Activated CD4-positive, CD25-positive, alpha-beta regulatory T cell treated with anti-CD3 and anti-CD28 coated beads, Interleukin-2, amount 50 U/mL, for 16 hours (primary cell): ENCODE measurements around the gene RAP1GAP.
A peak's percentile ranks its signal among the peaks of the same experiment; 100 is the strongest.

Experiments used
- DNase-seq: peaks from one replicate; pipeline ENCODE4 v3.0.0-alpha.2; 2020; ENCODE audit warnings: low read depth, low spot score

RAP1GAP gene

DNA sequence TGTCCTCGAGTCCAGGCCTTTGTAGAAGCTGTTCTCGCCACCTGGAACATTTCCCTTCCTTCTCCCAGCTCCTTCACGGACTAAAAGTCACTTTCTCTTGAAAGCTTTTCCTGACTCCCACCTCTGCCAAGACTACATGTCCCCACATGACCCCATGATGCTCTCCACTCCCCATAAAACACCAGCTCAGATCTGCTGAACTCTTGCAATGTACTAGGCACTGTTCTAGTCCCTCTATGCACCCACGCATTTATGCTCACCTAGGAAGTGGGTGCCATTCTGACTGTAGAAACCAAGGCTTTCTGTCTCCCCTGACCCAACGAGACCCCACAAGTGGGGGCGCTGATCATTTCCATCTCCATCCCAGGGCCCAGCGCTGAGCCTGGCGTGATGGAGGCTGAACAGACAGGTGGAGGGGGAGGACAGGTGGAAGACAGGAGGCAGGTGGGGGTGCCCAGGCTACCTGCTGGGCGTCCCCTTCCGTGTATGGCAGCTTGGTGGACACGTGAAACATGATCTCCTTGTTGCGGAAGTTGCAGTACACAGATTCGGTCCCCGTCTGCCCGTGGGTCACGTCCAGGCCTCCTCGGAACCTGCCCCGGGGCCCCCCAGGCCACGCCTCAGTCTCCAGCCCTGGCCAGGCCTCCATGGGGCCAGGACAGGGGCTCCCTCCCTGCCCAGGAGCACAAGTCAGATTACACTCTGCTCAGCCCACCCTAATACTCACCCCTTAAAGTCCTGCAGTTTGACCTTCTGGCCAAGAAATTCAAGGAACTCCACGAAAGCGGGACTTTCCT, 58.0 kb downstream of the RAP1GAP start:
- DNase-seq: no peak

DNA sequence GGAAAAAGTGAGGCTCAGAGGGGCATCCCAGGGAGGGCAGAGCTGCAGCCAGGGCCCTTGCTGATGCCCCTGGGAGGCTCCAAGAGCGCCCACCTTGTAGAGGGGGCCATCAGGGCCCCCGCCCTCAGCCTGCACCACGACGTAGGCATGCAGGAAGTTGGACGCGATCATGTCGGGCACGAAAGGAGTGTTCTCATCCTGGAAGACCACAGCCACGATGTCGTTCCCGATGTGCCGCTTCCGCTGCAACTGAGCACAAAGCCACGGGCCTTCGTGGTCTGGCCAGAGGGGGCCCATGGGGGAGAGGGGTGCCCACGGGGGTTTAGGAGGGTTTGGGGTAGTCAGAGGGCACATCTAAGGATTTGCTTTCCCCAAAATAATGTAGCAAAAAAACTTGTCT, 59.1 kb downstream of the RAP1GAP start:
- no peak for DNase-seq

DNA sequence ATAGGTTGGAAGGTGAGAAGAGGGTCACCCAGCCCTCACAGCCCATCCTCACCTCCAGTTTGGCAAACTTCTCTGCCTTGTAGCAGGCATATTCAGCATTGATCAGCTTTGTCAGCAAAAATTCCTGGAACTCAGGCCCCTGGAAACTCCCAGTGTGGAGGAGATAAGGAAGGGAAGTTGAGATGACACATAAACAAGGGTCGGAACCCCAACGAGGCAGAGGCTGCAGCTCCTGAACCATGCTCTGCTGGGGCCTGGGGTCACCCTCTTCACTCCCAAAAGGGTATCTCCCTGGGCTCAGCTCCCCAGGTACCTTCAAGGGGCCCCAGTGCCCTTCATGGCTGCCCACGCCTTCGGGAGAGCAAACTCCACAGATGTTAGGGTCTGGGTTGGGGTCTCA, 60.4 kb downstream of the RAP1GAP start:
- no peak for DNase-seq

DNA sequence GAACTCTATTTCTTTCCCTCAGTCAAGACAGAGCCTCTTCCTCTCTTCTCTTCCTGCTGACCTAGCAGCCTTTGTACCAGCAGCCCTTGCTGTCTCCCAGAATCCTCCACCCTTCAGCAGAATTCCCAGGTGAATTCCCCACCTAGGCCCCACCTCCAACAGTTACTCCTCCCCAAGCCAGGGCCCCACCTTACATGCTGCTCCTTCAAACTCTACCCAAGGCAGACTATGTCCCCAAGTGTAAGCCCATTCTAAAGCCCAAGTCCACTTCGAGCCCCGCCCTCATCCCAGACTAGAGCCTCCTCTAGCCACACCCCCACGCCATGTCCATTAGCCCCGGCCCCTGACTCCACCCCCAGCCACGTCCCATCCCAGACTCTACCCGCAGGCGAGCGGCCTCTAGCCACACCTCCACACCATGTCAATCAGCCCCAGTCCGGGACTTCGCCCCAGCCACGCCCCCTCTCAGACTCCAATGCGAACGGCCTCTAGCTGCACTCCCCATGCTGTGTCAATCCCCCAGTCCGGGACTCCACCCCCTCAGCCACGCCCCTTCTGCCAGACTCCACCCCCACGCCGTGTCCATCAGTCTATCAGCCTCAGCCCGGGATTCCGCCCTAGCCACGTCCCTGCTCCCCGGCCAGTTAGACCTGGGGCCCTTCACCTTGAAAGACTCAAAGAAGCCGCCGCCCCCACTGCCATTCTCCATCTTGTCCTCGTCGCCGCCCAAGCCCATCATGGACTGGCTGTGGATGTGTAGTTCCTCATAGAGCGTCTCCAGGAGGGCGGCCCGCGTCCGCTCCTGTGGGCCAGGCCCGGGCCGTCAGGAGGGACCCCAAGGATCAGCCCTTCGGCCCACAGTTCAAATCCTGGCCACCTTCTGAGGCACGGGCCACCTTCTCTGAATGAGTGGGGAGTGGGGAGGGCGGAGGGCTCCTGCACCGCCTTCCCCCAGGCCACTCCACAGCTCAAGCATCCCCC, 61.3 kb downstream of the RAP1GAP start:
- DNase-seq: no peak

DNA sequence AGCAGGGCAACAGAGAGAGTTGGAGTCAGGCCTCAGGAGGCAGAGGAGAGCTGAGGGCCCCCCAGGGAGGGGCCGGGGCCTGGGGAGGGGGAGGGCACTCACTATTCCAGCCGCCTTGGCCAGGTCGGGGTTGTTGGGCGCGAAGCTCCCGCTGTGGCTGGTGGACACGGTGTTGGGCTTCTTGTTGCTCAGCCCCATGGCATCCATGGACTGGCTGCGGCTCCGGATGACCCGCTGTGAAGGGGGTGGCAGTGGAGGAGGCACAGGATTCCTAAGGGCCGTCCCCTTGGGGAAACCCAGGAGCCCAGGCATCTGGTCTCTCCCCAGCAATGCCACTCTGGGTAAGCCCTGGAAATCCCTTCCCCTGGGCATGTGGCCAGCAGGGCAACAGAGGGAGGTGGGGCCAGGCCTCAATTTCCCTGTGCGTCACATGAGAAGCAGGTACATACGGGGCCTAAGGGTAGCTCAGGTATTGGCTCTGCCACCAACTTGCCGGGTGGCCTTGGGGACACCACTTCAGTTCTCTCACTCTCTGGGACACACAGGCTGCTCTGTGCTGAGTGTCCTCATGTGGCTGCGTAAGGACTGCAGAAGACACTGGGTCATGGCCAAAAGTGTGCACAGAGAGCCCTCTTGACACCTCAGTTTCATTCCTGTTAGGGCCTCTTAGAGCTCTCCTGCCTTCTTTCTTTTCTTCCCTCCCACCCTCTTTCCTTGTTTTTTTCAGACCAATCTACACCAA, 63.0 kb downstream of the RAP1GAP start:
- DNase-seq: no peak

DNA sequence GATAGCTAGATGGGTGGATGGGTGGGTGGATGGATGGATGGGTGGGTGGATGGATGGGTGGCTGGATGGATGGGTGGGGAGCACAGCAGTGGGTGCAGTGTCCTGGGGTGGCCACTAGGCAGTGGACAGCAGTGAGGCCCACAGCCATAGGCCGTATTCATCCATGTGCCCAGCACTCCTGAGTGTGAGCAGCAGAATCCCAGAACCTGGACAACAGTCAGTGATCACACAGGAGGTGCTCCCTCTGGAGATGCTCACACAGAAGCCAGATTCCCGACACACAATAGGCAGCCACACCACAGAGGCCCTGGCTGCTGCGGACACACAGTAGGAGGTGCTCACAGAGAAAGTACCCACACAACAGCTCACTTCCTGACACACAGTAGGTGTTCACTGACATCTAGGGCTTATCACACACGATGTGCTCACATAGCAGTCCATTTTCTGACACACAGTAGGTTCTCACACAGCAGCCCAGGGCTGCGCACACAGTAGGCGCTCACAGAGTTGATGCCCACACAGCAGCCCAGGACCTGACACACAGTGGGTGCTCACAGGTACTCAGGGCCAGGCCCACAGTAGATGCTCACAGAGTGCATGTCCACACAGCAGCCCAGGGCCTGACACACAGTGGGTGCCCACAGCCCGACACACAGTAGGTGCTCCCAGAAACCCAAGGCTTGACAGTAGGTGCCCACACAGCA, 64.0 kb downstream of the RAP1GAP start:
- DNase-seq: no peak

DNA sequence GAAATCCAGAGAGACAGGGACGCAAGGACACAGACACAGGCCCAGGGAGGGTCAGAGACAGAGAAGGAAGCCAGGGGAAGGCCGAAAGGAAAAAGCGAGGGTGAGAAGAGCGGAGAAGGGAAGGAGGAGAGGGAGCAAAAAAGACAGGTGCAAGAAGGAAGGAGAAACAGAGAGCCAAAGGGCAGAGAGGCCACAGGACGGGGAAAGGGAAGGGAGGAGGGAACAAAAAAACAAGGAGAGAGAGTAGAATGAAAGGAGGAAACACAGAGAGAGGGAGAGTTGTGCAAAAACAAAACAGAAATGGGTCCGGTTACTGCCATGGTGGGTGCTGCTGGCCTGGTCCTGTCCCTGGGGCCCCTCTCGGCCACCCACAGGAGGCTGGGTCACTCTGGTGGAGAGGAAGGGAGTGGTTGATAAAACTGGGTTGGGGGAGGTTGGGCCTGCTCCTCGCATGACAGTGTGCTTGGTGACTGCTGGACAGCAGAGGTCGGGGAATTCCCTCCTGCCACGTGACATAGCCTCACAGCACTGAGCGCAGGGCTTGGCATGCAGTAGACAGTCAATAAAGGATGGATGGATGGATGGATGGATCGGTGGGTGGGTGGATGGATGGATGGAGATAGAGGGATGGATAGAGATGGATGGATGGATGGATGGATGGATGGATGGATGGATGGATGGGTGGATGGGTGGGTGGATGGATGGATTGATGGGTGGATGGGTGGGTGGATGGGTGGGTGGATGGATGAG, 64.8 kb downstream of the RAP1GAP start:
- DNase-seq: no peak

DNA sequence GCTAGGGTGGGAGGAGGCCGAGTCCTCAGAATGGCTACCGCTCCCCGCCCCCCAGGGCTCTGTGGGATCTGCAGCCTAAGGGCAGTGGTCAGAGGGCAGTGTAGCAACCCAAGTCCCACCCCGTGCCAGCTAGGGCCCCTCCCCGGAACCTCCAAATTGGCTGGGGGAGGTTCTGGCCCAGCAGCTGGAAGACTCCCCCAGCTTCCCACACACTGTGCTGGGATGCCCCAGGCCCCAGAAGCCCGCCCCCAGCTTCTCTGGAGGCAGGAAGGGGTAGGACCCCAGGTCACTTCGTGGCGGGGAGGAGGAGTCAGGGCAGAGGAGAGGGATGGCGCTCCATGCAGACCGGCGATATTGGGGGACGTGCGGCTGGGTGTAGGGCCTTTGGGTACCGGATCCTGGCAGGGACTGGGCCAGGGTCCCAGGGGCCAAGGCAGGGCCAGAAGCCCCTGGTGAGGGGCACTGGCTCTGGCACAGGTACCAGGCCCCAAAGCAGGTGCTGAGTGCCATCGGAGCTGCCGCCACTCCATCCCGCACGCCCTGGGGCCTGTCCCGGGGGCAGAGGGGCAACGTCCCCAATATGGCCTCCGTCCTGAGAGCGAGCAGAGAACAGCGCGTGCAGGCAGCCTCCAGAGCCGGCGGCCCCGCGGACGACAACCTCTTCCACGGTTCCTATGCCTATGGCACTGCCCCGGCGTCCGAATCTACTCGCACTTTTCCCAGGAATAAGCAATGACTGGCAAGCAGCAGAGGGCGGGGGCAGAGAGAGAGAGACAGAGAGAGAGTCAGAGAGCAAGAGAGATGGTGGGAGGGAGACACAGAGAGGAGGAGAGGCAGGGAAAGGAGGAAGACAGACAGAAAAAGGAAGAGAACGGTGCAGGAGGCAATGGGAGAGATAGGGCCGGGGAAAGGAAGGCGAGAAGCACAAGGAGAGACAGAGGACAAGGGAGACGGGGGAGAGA, 65.7 kb downstream of the RAP1GAP start:
- DNase-seq: no peak

DNA sequence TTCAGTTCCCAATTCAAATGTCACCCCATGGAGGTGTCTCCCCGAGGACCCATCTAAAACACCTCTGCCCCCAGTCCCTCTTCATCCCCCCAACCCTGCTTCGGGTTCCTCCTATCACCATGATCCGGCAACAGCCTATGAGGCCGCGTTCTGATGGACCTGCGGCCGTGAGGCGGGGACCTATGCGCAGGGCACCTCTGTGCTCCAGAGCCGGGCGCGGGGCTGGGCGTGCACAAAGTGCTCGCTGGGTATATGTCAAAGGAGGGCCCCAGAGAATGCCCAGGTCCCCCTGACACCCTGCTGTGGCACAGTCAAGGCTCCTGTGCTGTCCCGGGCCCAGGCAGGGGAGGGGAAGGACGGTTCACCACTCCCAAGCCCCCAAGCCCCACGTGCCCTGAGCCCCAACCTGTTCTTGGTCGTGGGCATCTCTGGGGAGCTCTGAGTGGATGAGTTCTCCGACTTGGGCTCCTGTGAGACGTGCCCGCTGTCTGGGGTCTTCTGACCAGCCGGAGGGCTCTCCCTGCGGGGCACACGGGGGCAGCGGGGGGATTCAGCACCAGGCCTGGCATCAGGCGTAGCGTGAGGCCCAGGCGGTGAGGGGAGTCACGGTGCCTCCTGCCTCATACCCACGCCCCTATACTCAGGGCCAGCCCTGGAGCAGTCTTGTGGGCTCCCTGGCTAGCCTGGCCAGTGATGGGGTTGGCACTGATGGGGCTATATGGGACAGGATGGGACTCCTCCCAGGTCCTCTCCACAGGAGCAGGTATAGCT, 67.7 kb downstream of the RAP1GAP start:
- no peak for DNase-seq

DNA sequence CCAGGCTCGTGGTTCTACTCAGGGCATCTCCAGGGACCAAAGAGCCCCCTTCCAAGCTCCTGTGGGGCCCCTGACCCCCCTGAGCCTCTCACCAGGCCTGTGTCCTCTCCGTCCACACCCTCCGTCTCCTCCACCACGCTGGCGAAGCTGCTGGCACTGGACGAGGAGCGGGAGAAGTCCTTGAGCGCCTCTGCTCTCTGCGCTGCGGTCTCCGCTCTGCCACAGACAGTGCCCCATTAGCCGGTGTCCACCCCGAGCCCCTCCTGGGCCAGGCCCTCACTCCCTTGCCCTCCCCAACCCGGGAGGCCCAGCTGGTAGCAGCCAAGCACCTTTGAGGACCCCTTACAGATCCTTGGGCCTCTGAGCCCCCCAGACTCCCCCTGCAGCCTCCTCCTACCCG, 69.8 kb downstream of the RAP1GAP start:
- no peak for DNase-seq

DNA sequence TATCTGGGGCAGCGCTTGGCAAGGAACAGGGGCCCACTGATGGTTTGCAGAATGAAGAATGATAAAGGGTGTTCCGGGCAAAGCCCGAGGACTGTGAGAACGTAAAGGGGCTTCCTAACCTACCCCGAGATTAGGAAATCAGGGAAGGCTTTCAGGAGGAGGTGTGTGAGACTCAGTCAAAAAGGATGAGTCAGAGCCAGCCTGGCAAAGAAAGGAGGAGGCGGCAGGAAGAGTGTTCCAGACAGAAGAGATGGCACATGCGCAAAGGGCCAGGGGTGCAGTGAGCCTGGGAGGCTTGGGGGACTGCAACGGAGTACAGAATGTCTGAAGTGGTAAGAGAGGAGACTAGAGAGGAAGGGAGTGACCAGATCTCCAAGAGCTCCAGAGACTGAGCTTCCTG, 70.3 kb downstream of the RAP1GAP start:
- no peak for DNase-seq

DNA sequence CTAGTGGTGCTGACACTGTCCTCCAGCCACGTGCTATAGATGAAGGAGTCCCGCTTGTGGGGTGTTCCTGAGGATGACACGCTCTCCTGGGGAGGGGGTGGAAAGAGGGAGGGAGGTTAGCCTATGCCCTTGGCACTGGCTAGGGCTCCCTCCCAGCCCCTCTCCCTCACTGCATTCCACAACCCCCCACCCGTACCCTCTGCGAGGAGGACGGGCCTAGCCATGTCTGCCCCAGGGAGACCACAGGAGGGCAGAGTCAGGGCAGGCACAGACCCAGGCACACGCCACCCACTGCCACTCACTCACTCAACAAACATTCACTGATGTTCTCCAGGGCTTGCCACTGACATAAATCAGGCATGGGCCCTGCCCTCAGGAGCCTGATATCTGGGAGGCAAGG, 70.7 kb downstream of the RAP1GAP start:
- no peak for DNase-seq

DNA sequence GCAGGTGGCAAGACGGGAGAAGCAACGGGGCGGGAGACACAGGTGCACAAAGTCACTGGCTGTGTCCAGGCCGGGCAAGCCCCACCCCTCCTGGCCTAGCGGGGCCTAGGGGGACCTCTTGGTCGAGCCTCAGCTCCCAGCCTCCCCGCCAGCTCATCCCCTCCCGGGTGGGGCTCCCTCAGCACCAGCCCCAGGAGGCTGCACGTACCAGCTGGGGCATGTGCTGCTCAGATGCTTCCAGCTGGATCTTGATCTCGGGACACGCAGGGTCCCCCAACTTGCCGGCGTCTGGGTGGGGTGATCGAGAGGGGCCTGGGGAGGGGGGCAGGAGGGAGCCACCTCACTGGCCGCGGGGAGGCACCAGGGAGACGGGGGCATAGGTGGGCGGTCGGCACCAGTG, 71.4 kb downstream of the RAP1GAP start:
- no peak for DNase-seq

DNA sequence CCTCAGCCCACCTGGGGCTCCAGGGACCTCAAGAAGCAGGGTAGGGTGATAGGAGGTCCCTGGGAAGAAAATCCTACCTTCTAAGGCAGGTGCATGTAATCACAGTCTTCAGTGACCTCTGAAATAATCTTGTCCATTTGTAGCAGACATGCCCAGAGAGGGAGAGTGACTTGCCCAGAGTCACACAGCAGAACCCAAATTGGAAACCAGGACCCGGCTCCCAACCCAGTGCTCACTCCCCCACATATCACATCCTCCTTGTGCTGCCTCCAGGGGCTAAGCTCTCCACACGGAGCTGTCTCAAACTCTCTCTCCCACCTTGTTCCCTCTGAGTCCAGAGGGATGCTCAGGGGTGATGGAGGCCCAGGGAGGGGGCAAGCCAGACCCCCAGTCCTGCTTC, 72.5 kb downstream of the RAP1GAP start:
- no peak for DNase-seq

DNA sequence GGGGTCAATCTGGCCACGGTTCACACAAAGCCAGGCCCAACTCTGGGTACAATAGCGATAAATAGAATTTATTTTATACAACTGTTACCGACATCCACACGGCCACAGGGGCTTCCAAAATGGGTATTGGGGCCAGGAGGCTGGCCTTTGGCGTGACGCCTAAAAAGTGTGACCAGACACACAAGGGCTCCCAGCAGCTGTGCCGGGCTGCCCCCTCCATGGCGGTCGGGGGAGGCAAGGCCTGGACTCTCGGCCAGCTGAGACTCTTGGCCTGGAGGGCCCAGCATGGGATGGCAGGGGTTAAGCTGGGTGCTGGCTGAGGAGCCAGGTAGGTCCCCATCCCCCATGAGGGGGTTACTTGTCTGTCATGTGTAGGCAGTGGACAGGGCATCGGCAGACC, 73.0 kb downstream of the RAP1GAP start:
- no peak for DNase-seq

DNA sequence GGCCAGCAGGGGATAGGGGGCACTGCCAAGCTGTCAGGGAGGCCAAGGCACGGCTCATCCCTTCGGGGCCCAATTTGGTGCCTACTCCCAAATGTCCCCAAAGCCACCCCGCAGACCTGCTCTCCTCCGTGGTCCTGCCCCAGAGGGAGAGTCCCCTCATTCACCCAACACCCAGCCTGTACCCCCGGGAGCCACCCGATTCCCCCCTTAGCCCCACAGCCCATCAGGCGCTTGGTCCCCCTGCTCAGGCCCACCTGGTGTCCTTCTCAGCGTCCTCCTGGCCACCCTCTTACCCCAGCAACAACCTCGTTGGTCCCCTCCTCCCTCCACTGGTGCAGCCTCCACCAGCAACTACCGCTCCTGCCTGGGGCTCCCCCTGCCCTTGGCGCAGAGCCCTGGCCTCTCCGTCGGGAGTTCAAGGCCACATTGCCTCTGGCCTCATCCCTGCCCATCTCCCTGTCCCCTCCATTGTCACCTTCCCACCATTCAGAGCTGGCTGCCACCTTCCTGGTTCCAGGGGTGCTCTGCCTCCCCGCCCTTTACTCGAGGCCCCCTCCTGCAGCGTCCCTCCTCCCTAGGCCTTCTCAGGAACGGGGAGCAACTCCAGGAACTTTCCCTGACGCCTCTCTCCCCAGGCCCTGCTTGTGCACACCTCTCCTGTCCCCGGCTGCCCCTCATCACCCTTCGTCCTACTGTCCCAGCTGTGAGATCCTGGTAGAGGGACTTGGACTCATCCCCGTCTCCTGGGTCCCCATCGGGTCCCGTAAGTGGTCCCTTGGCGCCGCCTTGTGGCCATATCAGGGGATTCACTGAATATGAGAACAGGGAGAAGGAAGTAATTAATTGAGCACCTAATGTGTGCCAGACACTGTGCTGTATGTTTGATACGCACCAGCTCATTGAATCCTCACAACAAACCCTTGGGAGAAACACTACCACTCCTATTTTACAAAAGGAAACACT, 73.9 kb downstream of the RAP1GAP start:
- peak; percentile 14 for DNase-seq

DNA sequence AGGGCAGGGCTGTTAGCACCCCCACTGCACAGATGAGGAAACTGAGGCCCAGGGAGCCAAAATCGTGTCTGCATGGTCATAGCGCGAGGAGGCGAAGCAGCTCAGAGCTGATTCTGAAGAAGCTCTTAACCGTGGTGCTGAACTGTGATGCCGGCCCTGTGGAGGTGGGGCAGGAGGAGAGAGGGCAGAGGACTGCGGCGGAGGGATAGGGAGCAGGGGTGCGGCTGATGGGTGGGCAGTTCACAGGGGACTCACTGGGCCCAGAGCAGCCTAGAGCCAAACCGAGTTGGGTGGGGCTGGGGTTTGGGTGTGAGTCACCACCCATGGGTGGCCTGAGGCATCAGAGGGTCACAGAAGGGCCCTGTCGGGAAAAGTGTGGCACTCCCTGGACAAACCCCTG, 74.7 kb downstream of the RAP1GAP start:
- no peak for DNase-seq

DNA sequence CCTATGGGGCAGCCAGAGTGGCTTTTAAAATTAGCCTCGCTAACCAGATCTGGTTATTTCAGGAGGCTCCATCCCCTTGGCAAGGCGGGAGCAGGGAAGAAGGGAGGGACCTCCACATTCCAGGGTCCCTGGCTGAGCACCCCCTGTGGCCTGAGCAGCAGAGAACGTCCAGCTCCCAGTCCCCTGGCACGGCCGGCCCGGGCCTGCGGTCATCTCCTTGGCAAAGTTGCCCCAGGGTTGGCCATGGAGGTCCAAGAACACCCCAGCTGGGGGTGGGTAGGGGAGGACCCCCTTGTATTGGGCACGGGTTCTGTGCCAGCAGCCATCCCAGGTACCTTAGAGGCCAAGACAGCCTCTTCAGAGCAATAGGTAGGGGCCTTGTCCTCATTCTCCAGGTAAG, 75.9 kb downstream of the RAP1GAP start:
- no peak for DNase-seq
